HL-60 (cell line): ENCODE data around the gene EXOC5.

Source experiments
- GABPA ChIP-seq: IDR thresholded peaks from 2 replicates; pipeline ENCODE4 v1.6.1; 2012; ENCODE audit warnings: low read depth
- POLR2AphosphoS5 ChIP-seq: IDR thresholded peaks from 2 replicates; pipeline ENCODE4 v1.6.1; 2012; ENCODE audit warnings: low read depth
- SPI1 ChIP-seq: IDR thresholded peaks from 2 replicates; pipeline ENCODE4 v1.6.1; 2012; ENCODE audit warnings: low read depth, mild to moderate bottlenecking, borderline replicate concordance
- TF ChIP-seq, protein P1 (sequence below): IDR thresholded peaks from one replicate; pipeline ENCODE4 v1.5.1; 2011; ENCODE audit warnings: low read length, control low read depth, inconsistent platforms; ENCODE audit not compliant: insufficient read depth
- TF ChIP-seq, protein P2 (sequence below): IDR thresholded peaks from 2 replicates; pipeline ENCODE4 v1.6.1; 2012; ENCODE audit warnings: low read depth; ENCODE audit not compliant: insufficient replicate concordance

DNA sequence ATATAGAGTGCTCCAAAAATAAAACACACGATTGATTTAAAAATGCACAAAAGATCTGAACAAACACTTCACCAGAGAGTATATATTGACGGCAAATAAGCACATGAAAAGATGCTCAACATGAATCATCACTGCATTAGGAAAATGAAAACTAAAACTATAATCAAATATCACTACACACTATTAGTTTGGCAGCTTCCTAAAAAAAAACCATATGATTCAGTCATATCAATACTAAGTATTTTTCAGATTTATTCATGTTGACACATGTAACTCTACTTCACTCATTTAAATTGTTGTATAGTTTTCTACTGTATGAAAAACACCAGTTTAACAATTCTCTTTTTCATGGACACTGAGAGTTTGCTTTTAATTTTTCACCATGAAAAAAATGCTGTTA lies 41.6 kb downstream of the EXOC5 start:
- TF ChIP-seq, protein P1, sequence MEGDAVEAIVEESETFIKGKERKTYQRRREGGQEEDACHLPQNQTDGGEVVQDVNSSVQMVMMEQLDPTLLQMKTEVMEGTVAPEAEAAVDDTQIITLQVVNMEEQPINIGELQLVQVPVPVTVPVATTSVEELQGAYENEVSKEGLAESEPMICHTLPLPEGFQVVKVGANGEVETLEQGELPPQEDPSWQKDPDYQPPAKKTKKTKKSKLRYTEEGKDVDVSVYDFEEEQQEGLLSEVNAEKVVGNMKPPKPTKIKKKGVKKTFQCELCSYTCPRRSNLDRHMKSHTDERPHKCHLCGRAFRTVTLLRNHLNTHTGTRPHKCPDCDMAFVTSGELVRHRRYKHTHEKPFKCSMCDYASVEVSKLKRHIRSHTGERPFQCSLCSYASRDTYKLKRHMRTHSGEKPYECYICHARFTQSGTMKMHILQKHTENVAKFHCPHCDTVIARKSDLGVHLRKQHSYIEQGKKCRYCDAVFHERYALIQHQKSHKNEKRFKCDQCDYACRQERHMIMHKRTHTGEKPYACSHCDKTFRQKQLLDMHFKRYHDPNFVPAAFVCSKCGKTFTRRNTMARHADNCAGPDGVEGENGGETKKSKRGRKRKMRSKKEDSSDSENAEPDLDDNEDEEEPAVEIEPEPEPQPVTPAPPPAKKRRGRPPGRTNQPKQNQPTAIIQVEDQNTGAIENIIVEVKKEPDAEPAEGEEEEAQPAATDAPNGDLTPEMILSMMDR, result no peak
- TF ChIP-seq, protein P2, sequence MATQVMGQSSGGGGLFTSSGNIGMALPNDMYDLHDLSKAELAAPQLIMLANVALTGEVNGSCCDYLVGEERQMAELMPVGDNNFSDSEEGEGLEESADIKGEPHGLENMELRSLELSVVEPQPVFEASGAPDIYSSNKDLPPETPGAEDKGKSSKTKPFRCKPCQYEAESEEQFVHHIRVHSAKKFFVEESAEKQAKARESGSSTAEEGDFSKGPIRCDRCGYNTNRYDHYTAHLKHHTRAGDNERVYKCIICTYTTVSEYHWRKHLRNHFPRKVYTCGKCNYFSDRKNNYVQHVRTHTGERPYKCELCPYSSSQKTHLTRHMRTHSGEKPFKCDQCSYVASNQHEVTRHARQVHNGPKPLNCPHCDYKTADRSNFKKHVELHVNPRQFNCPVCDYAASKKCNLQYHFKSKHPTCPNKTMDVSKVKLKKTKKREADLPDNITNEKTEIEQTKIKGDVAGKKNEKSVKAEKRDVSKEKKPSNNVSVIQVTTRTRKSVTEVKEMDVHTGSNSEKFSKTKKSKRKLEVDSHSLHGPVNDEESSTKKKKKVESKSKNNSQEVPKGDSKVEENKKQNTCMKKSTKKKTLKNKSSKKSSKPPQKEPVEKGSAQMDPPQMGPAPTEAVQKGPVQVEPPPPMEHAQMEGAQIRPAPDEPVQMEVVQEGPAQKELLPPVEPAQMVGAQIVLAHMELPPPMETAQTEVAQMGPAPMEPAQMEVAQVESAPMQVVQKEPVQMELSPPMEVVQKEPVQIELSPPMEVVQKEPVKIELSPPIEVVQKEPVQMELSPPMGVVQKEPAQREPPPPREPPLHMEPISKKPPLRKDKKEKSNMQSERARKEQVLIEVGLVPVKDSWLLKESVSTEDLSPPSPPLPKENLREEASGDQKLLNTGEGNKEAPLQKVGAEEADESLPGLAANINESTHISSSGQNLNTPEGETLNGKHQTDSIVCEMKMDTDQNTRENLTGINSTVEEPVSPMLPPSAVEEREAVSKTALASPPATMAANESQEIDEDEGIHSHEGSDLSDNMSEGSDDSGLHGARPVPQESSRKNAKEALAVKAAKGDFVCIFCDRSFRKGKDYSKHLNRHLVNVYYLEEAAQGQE, result no peak
- no peak for TF ChIP-seq SPI1
- no peak for TF ChIP-seq POLR2AphosphoS5
- no peak for TF ChIP-seq GABPA
